IMR-90 (cell line): Measurements from ENCODE around the gene ZNF609. TPM values are rescaled to one million over a fixed set of nuclear protein-coding genes. Genes with fewer than 3 reads are reported as not detected.

Experiments
- ATAC-seq: fragments of 200-7000 bp; cut with Tn5 transposase; 2 replicates; pipeline ENCODE4 v1.9.1; 2020; ENCODE audit warnings: low read depth, mild to moderate bottlenecking, moderate library complexity
- BruUV-seq: library from RNA; stranded (reverse); fragments of 400-500 nt; replicated peaks from 2 replicates; lab custom pipeline; 2021; lab: Mats Ljungman, UMichigan
- CTCF ChIA-PET: fragments of 300-600 bp; formaldehyde crosslinking; extraction: SDS; loops from one replicate; lab custom pipeline; 2021; ENCODE audit warnings: antibody characterized with exemption; lab: Yijun Ruan, JAX
- POLR2A ChIA-PET: fragments of 300-600 bp; sonication (Branson Sonifier 250); formaldehyde crosslinking; loops from one replicate; lab custom pipeline; 2022; ENCODE audit warnings: antibody characterized with exemption; ENCODE audit not compliant: unreplicated experiment; lab: Charles Lee
- DNase-seq: peaks from one replicate; pipeline ENCODE4 v3.0.0; 2013
- H2AFZ ChIP-seq: replicated peaks from 2 replicates; pipeline ENCODE3; 2013; ENCODE audit warnings: low read length, mild to moderate bottlenecking; ENCODE audit not compliant: poor library complexity
- H2AK5ac ChIP-seq: 2 replicates; pipeline ENCODE4 v1.6.1; 2013; ENCODE audit warnings: low read depth, low read length, inconsistent platforms
- H2AK9ac ChIP-seq: replicated peaks from 2 replicates; pipeline ENCODE3; 2013; ENCODE audit warnings: mild to moderate bottlenecking, low read depth, low read length, moderate library complexity; ENCODE audit not compliant: poor library complexity
- H2BK120ac ChIP-seq: 2 replicates; pipeline ENCODE4 v1.6.1; 2013; ENCODE audit warnings: low read depth, low read length, inconsistent platforms
- H2BK15ac ChIP-seq: 3 replicates; pipeline ENCODE4 v1.6.1; 2013; ENCODE audit warnings: low read depth, low read length, inconsistent platforms
- H2BK20ac ChIP-seq: 2 replicates; pipeline ENCODE4 v1.6.1; 2013; ENCODE audit warnings: low read depth, mild to moderate bottlenecking, inconsistent platforms, low read length, moderate library complexity
- H2BK5ac ChIP-seq: 2 replicates; pipeline ENCODE4 v1.6.1; 2013; ENCODE audit warnings: mild to moderate bottlenecking, low read depth, low read length, inconsistent platforms; ENCODE audit not compliant: poor library complexity, severe bottlenecking
- H3K14ac ChIP-seq: replicated peaks from 2 replicates; pipeline ENCODE4 v1.6.1; 2013; ENCODE audit warnings: low read depth, low read length, inconsistent platforms
- H3K18ac ChIP-seq: 2 replicates; pipeline ENCODE4 v1.6.1; 2013; ENCODE audit warnings: low read depth, low read length, control low read depth
- H3K23ac ChIP-seq: 2 replicates; pipeline ENCODE4 v1.6.1; 2013; ENCODE audit warnings: low read depth, low read length, inconsistent platforms
- H3K27ac ChIP-seq: 2 replicates; pipeline ENCODE4 v1.5.1; 2013; ENCODE audit warnings: mild to moderate bottlenecking, control low read depth, low read length; ENCODE audit not compliant: insufficient read depth
- H3K27me3 ChIP-seq: 2 replicates; pipeline ENCODE4 v1.6.1; 2013; ENCODE audit warnings: low read length; ENCODE audit not compliant: control insufficient read depth, insufficient read depth
- H3K36me3 ChIP-seq: 2 replicates; pipeline ENCODE4 v1.6.1; 2013; ENCODE audit warnings: low read length, mixed read lengths; ENCODE audit not compliant: control insufficient read depth, insufficient read depth
- H3K4ac ChIP-seq: 2 replicates; pipeline ENCODE4 v1.6.1; 2013; ENCODE audit warnings: low read depth, low read length, inconsistent platforms
- H3K4me1 ChIP-seq: 2 replicates; pipeline ENCODE4 v1.6.1; 2013; ENCODE audit warnings: low read length, mixed read lengths; ENCODE audit not compliant: control insufficient read depth, insufficient read depth
- H3K4me2 ChIP-seq: 2 replicates; pipeline ENCODE4 v1.6.1; 2013; ENCODE audit warnings: low read depth, mild to moderate bottlenecking, control low read depth, low read length, moderate library complexity
- H3K4me3 ChIP-seq: 2 replicates; pipeline ENCODE4 v1.5.1; 2013; ENCODE audit warnings: low read depth, mild to moderate bottlenecking, control low read depth, low read length, moderate library complexity; ENCODE audit not compliant: insufficient read depth
- H3K56ac ChIP-seq: 2 replicates; pipeline ENCODE4 v1.6.1; 2013; ENCODE audit warnings: low read length, inconsistent platforms; ENCODE audit not compliant: insufficient read depth; ENCODE audit errors: extremely low read depth
- H3K79me1 ChIP-seq, 2 experiments: 2 replicates each; pipeline ENCODE4 v1.6.1; 2013; ENCODE audit warnings: low read length in 2 of 2, inconsistent platforms in 1 of 2, low read depth in 1 of 2
- H3K9ac ChIP-seq: 2 replicates; pipeline ENCODE4 v1.6.1; 2013; ENCODE audit warnings: low read depth, low read length, control low read depth
- H3K9me1 ChIP-seq: 2 replicates; pipeline ENCODE4 v1.6.1; 2013; ENCODE audit warnings: low read length, inconsistent platforms; ENCODE audit not compliant: insufficient read depth
- H3K9me3 ChIP-seq: 2 replicates; pipeline ENCODE4 v1.6.1; 2013; ENCODE audit warnings: low read length; ENCODE audit not compliant: control insufficient read depth, insufficient read depth
- H4K20me1 ChIP-seq: 2 replicates; pipeline ENCODE4 v1.6.1; 2013; ENCODE audit warnings: low read length, inconsistent platforms; ENCODE audit not compliant: insufficient read depth
- H4K5ac ChIP-seq: 2 replicates; pipeline ENCODE4 v1.6.1; 2013; ENCODE audit warnings: mild to moderate bottlenecking, low read depth, low read length, control low read depth
- H4K8ac ChIP-seq, 2 experiments: 2 replicates each; pipeline ENCODE4 v1.6.1; 2013; ENCODE audit warnings: low read depth in 2 of 2, low read length in 2 of 2, control low read depth in 1 of 2, inconsistent platforms in 1 of 2
- H4K91ac ChIP-seq: 2 replicates; pipeline ENCODE4 v1.6.1; 2013; ENCODE audit warnings: low read depth, low read length, inconsistent platforms; ENCODE audit not compliant: insufficient read depth
- CEBPB ChIP-seq: IDR thresholded peaks from 2 replicates; pipeline ENCODE4 v1.6.1; 2012; ENCODE audit warnings: low read depth, low read length, improper control_type of control experiment
- WGBS, 2 experiments: methylation state at CpG; one replicate each; pipeline versions ENCODE4 v1.1.5 to v1.1.7; 2013; ENCODE audit warnings: missing lambda C conversion rate in 2 of 2; ENCODE audit not compliant: insufficient read length in 1 of 2; ENCODE audit errors: extremely low coverage in 2 of 2; 5-methylcytosine and 5-hydroxymethylcytosine counted together
- dilution Hi-C: fragments of 300-500 bp; cut with HindIII; formaldehyde crosslinking; loops from one replicate; pipeline ENCODE4 v1.14.3; 2018; ENCODE audit warnings: low sequenced_read_pairs; ENCODE audit not compliant: unreplicated experiment
- in situ Hi-C: fragments of 300-500 bp; cut with MboI; formaldehyde crosslinking; loops from 3 replicates; pipeline ENCODE4 v1.14.3; 2019; ENCODE audit warnings: low sequenced_read_pairs, inconsistent platforms, mixed read lengths
- intact Hi-C: fragments of 100-400 bp; cut with micrococcal nuclease; formaldehyde crosslinking; loops from 2 replicates; pipeline ENCODE4 v1.10.0; 2022
- polyA plus RNA-seq, 3 experiments: library from polyadenylated mRNA; depleted of rRNA; stranded (reverse); fragments of >200 nt; gene quantifications; 2 replicates each; pipeline ENCODE4 v1.2.3, GENCODE V29; 2012; ENCODE audit warnings: low replicate concordance in 1 of 3
- total RNA-seq: library from RNA; depleted of rRNA; stranded (reverse); fragments of >200 nt; gene quantifications from 2 replicates; pipeline ENCODE4 v1.2.3, GENCODE V29; 2012
- TF ChIP-seq, protein P1 (sequence below): conservative IDR thresholded peaks from 2 replicates; pipeline ENCODE4 v1.5.1; 2012; ENCODE audit warnings: mild to moderate bottlenecking, low read depth, low read length, improper control_type of control experiment

Gene ZNF609
- total and polyA plus RNA-seq, 2 of the 4 experiments (the other 2 are of a cell fraction), result 10.4 to 12.5 TPM

DNA sequence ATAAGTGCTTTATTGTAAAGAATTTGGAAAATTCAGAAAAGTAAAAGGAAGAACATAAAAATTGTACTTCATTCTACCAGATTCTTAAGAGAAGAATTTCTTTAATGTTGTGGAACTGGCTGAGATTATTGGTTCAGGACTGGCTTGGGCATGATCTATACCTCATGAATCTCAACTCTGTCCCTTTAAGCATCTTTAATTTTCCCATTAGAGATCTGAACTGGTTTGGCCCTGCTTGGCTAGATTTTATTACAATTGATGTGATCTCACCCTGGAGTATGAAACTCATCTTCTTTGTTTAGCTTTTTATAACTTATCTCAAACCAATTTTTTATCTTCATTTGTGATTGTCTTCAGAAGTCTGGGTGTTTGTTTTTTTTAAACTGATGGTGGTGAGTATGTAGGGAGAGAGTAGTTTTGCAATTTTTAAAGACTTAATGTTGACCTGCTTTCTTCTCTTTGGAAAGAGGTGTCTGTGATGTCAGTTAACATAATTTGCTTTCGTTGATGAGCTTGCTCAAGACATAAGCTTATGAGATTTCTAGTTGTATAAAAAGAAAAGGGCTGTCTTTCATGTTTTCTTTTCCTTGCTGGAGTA, 61.9 kb downstream of the ZNF609 start:
- peaks cover 4% of the 10 kb centered on the region for H3K36me3 ChIP-seq
- no peak overlapping the region for H2AFZ ChIP-seq
- H2AK5ac ChIP-seq, result no peak overlapping the region
- no TSS peak for BruUV-seq
- TF ChIP-seq, protein P1, sequence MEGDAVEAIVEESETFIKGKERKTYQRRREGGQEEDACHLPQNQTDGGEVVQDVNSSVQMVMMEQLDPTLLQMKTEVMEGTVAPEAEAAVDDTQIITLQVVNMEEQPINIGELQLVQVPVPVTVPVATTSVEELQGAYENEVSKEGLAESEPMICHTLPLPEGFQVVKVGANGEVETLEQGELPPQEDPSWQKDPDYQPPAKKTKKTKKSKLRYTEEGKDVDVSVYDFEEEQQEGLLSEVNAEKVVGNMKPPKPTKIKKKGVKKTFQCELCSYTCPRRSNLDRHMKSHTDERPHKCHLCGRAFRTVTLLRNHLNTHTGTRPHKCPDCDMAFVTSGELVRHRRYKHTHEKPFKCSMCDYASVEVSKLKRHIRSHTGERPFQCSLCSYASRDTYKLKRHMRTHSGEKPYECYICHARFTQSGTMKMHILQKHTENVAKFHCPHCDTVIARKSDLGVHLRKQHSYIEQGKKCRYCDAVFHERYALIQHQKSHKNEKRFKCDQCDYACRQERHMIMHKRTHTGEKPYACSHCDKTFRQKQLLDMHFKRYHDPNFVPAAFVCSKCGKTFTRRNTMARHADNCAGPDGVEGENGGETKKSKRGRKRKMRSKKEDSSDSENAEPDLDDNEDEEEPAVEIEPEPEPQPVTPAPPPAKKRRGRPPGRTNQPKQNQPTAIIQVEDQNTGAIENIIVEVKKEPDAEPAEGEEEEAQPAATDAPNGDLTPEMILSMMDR, result no peak
- TF ChIP-seq CEBPB, result peak; percentile 35; the same call in 1 of the 2 replicates
- H2BK5ac ChIP-seq, result no peak overlapping the region
- ATAC-seq (peak; percentile 48; the same call in 1 of the 2 replicates), DNase-seq (no peak)
- no peak overlapping the region for H3K4ac ChIP-seq
- H3K27ac ChIP-seq, result no peak overlapping the region
- H4K91ac ChIP-seq, result no peak overlapping the region
- H4K20me1 ChIP-seq, result peaks cover 55% of the 10 kb centered on the region
- H3K4me1 ChIP-seq, result peaks cover 15% of the 10 kb centered on the region
- no peaks in the 10 kb centered on the region for H3K27me3 ChIP-seq
- ChIA-PET CTCF (no interaction called here), POLR2A (no interaction called here)
- peaks cover 16% of the 10 kb centered on the region for H3K9me1 ChIP-seq
- no peak overlapping the region for H2BK15ac ChIP-seq
- no peak overlapping the region for H3K14ac ChIP-seq
- WGBS, 2 experiments, result no CpG with 5 or more reads among the region's 1 CpG
- no peak overlapping the region for H3K9ac ChIP-seq
- in situ Hi-C loops, result no loop called here
- H3K56ac ChIP-seq, result no peak overlapping the region
- H3K23ac ChIP-seq, result peak overlapping the region; percentile 52; the same call in 1 of the 2 replicates
- H3K79me1 ChIP-seq, result peaks cover 30 to 75% of the 10 kb centered on the region in 2 experiments
- intact Hi-C loops, result no loop called here
- no peak overlapping the region for H4K8ac ChIP-seq
- dilution Hi-C loops, result no loop called here
- no peak overlapping the region for H2AK9ac ChIP-seq
- H3K18ac ChIP-seq, result no peak overlapping the region
- H3K9me3 ChIP-seq, result no peaks in the 10 kb centered on the region
- H2BK120ac ChIP-seq, result no peak overlapping the region
- H2BK20ac ChIP-seq, result no peak overlapping the region
- H3K4me2 ChIP-seq, result no peak overlapping the region
- H3K4me3 ChIP-seq, result no peak overlapping the region
- H4K5ac ChIP-seq, result no peak overlapping the region
